ENCODE results near the gene ZNF25.

DNA sequence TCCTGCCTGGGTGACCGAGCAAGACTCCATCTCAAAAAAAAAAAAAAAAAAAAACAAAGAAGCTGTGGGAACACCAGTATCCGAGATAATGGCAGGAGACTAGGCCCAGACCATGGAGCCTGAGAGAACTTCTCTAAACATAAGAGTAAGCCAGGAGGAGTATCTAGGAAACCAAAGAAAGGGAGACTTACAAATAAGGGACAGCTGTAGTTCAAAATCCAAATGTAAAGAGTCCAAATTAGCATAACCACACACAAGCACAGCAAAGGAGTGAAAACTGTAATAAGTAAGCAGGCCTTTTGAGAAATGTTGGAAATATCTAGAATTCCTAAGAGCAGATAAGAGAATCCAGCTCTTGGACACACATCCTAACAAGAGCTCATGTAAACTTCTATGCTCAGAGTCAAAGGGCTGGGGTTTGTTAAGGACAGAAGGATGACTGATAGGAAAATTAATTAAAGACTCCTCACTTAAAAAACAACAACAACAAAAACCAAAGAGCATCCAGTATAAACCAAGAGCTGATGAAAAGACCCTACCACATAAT, 15.8 kb downstream of the ZNF25 start:
- TF ChIP-seq, protein P1, sequence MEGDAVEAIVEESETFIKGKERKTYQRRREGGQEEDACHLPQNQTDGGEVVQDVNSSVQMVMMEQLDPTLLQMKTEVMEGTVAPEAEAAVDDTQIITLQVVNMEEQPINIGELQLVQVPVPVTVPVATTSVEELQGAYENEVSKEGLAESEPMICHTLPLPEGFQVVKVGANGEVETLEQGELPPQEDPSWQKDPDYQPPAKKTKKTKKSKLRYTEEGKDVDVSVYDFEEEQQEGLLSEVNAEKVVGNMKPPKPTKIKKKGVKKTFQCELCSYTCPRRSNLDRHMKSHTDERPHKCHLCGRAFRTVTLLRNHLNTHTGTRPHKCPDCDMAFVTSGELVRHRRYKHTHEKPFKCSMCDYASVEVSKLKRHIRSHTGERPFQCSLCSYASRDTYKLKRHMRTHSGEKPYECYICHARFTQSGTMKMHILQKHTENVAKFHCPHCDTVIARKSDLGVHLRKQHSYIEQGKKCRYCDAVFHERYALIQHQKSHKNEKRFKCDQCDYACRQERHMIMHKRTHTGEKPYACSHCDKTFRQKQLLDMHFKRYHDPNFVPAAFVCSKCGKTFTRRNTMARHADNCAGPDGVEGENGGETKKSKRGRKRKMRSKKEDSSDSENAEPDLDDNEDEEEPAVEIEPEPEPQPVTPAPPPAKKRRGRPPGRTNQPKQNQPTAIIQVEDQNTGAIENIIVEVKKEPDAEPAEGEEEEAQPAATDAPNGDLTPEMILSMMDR (IDR thresholded peaks at IDR 0.05; ENCODE audit: borderline replicate concordance, extremely low read depth, low read length, poor library complexity, severe bottlenecking) = no peak
- no peak for TF ChIP-seq EZH2 (IDR thresholded peaks at IDR 0.05; ENCODE audit: borderline replicate concordance, low read depth, low read length, severe bottlenecking)

All from DND-41 (cell line).